Measurements from ENCODE around the gene SMYD5. TPM values are rescaled to one million over a fixed set of nuclear protein-coding genes. Genes with fewer than 3 reads are reported as not detected.
"Not testable (repeated sequence)": the region's sequence is repeated elsewhere in the genome, so short reads cannot be mapped to it uniquely, and the experiment has no call there.

SMYD5 gene
- total and polyA plus RNA-seq, 9 of the 15 experiments (the other 6 are each of a cell fraction or from before 2014, with no cell fraction given): 11.4 to 56.8 (median 32.0) TPM

DNA sequence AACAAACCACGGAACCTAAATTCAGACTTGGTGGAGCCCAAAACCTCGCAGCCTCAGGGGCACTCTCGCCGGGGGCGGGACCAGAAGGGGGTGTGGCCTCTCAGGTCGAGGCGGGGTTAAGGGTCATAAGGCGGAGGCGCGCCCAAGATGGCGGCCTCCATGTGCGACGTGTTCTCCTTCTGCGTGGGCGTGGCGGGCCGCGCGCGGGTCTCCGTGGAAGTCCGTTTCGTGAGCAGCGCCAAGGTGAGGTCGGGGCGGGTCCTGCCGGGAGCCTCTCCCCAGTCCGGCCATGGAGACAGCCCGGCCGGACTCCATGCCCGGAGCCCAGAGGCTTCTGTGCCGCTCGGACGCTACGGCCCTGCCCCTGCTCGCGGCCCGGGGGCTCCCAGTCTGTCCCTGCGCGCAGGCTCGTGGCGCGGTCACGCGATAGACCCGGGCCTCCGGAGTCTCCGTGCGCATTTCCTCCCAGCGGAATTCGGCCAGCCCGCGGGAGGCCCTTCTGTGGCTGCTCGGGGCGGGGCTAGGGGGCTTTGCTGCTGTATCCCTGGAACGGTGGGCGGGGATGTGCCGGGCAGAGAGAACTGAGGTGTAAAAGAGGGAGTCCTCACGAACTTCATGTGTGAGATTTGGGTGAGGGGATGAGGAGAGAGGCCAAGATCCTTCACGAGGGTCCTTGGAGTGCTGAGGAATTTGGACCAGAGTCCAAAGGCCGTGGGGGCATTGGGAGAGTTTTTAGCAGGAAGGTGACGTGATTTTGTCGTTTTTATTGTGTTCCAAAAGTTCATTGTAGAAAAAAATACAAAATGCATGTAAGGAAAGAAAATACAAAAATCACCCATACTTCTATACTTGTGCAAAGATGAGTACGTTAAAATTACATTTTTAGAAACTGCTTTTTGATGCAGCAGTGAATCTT is at the start of gene SMYD5 (continued):
- TF ChIP-seq SMARCB1 (IDR thresholded peaks at IDR 0.05; ENCODE audit: insufficient read length, low read depth): no peak
- TF ChIP-seq PHF20 (IDR thresholded peaks at IDR 0.05; ENCODE audit: partially characterized antibody): peak; percentile 88
- no peak for TF ChIP-seq ZNF408 (CRISPR knock-in tag; IDR thresholded peaks at IDR 0.05; ENCODE audit: low read depth)
- no peak for TF ChIP-seq SOX6 (IDR thresholded peaks at IDR 0.05)
- no peak for TF ChIP-seq FOXM1 (IDR thresholded peaks at IDR 0.05; ENCODE audit: low read depth)
- TF ChIP-seq FOXM1 (CRISPR knock-in tag; IDR thresholded peaks at IDR 0.05; ENCODE audit: low read depth): peak; percentile 76; the same call in 1 of the 2 replicates
- TF ChIP-seq, protein P1, sequence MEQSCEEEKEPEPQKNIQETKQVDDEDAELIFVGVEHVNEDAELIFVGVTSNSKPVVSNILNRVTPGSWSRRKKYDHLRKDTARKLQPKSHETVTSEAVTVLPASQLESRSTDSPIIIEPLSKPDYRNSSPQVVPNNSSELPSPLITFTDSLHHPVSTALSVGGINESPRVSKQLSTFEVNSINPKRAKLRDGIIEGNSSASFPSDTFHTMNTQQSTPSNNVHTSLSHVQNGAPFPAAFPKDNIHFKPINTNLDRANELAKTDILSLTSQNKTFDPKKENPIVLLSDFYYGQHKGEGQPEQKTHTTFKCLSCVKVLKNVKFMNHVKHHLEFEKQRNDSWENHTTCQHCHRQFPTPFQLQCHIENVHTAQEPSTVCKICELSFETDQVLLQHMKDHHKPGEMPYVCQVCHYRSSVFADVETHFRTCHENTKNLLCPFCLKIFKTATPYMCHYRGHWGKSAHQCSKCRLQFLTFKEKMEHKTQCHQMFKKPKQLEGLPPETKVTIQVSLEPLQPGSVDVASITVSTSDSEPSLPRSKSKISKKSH (CRISPR knock-in tag; IDR thresholded peaks at IDR 0.05): no peak
- no peak for TF ChIP-seq HDGF (IDR thresholded peaks at IDR 0.05)

DNA sequence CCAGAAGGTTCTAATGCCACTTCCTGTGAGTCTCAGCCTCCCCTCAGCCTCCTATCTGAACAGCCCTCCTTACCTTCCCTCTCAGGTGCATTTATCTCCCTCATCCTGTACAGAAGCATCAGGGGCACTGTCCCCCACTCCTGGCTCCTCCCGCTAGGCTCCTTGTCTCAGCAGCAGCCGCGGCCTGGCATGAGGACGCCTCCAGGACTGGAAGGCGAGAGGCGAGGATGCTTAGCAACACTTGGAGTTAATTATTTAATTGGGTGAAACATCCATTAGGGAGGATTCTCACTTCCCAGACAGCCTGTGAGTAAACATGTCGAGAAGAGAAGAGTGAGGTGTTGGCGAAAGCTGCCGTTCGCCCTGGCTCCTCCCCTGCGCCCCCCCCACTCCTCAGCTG is 48.1 kb upstream of the SMYD5 start:
- ATAC-seq; H3K79me2 ChIP-seq (ENCODE audit: control insufficient read depth, insufficient read depth, low read length); H3K9me3 ChIP-seq (replicated peaks; ENCODE audit: control insufficient read depth, insufficient read depth, low read depth, low read length); H3K9ac ChIP-seq (ENCODE audit: insufficient read depth in 1 of 2, low read depth in 2 of 2, low read length in 2 of 2); H3K4me3 ChIP-seq; in situ Hi-C loops (cut with MboI); H3K4me1 ChIP-seq (replicated peaks in 1 of 2; ENCODE audit: control insufficient read depth in 2 of 2, insufficient read depth in 2 of 2, low read length in 2 of 2); BruUV-seq (replicated peaks); H2AFZ ChIP-seq (ENCODE audit: low read depth, low read length); H3K36me3 ChIP-seq (ENCODE audit: control insufficient read depth, insufficient read depth, low read length); FAIRE-seq; H3K27ac ChIP-seq (ENCODE audit: extremely low read depth, low read depth, low read length); H3K27me3 ChIP-seq (ENCODE audit: control insufficient read depth in 2 of 2, insufficient read depth in 2 of 2, low read length in 2 of 2); H3K9me1 ChIP-seq (ENCODE audit: control insufficient read depth, insufficient read depth, low read length); DNase-seq (ENCODE audit: extremely low read depth in 1 of 4, low spot score in 3 of 4); POLR2A ChIA-PET; H4K20me1 ChIP-seq (replicated peaks; ENCODE audit: control insufficient read depth, insufficient read depth, low read length); H3K4me2 ChIP-seq (ENCODE audit: insufficient read depth, low read length); CTCF ChIA-PET (ENCODE audit: low intra/inter-chr PET ratio); intact Hi-C loops (cut with micrococcal nuclease): not testable (repeated sequence)
- 5% methylated on average over 7 of the region's 11 CpGs for WGBS (ENCODE audit: insufficient coverage, low coverage, missing lambda C conversion rate)

DNA sequence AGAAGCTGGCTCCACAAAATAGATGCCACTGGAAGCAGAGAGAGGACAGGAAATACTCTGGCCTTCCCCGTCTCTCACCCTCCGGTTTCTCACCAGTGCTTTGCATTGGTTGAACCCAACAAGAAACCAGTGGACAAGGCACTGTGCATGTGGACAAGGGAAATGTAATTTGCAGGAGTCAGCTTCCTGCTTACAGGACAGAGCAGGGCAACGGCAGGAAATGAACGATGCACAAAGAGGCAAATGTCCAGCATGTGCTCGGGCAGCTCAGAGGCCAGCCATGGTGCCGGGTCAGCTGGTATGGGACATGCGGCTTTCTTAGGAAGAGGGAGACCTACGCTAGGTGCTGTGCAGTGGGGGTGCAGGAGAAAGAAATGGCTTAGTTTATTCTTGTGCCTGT is 47.2 kb upstream of the SMYD5 start:
- H3K4me3 ChIP-seq; H4K20me1 ChIP-seq (replicated peaks; ENCODE audit: control insufficient read depth, insufficient read depth, low read length); intact Hi-C loops (cut with micrococcal nuclease); H3K9me1 ChIP-seq (ENCODE audit: control insufficient read depth, insufficient read depth, low read length); H3K4me2 ChIP-seq (ENCODE audit: insufficient read depth, low read length); BruUV-seq (replicated peaks); CTCF ChIA-PET (ENCODE audit: low intra/inter-chr PET ratio); H3K27me3 ChIP-seq (ENCODE audit: control insufficient read depth in 2 of 2, insufficient read depth in 2 of 2, low read length in 2 of 2); in situ Hi-C loops (cut with MboI); H3K4me1 ChIP-seq (replicated peaks in 1 of 2; ENCODE audit: control insufficient read depth in 2 of 2, insufficient read depth in 2 of 2, low read length in 2 of 2); H3K9ac ChIP-seq (ENCODE audit: insufficient read depth in 1 of 2, low read depth in 2 of 2, low read length in 2 of 2); H3K36me3 ChIP-seq (ENCODE audit: control insufficient read depth, insufficient read depth, low read length); H3K27ac ChIP-seq (ENCODE audit: extremely low read depth, low read depth, low read length); H3K9me3 ChIP-seq (replicated peaks; ENCODE audit: control insufficient read depth, insufficient read depth, low read depth, low read length); H3K79me2 ChIP-seq (ENCODE audit: control insufficient read depth, insufficient read depth, low read length); H2AFZ ChIP-seq (ENCODE audit: low read depth, low read length); POLR2A ChIA-PET; ATAC-seq; DNase-seq (ENCODE audit: extremely low read depth in 1 of 4, low spot score in 3 of 4): not testable (repeated sequence)
- peak; percentile 72 for FAIRE-seq
- 59% methylated on average over 2 of the region's 8 CpGs for WGBS (ENCODE audit: insufficient coverage, low coverage, missing lambda C conversion rate)

Data from K562 (cell line).